Glutamatergic neuron (in vitro differentiated cells): ENCODE results near the gene TRPC3. TPM values are rescaled to one million over a fixed set of nuclear protein-coding genes. Genes with fewer than 3 reads are reported as not detected.

Source experiments
- DNase-seq: peaks from one replicate; pipeline ENCODE4 v3.0.0; 2022
- H3K27ac Mint-ChIP-seq: one replicate; pipeline ENCODE4 v1.8.0; 2020; ENCODE audit warnings: mild to moderate bottlenecking, mixed read lengths, inconsistent platforms; ENCODE audit not compliant: unreplicated experiment
- H3K27me3 Mint-ChIP-seq: one replicate; pipeline ENCODE4 v1.8.0; 2020; ENCODE audit warnings: mild to moderate bottlenecking, moderate library complexity, mixed read lengths, inconsistent platforms; ENCODE audit not compliant: unreplicated experiment
- H3K36me3 Mint-ChIP-seq: one replicate; pipeline ENCODE4 v1.8.0; 2020; ENCODE audit warnings: mild to moderate bottlenecking, mixed read lengths, inconsistent platforms; ENCODE audit not compliant: unreplicated experiment
- H3K4me1 Mint-ChIP-seq: one replicate; pipeline ENCODE4 v1.8.0; 2020; ENCODE audit warnings: mild to moderate bottlenecking, low read depth, mixed read lengths, inconsistent platforms; ENCODE audit not compliant: unreplicated experiment
- H3K4me3 Mint-ChIP-seq: one replicate; pipeline ENCODE4 v1.8.0; 2020; ENCODE audit warnings: mild to moderate bottlenecking, mixed read lengths, inconsistent platforms; ENCODE audit not compliant: unreplicated experiment
- H3K9me3 Mint-ChIP-seq: one replicate; pipeline ENCODE4 v1.8.0; 2020; ENCODE audit warnings: mild to moderate bottlenecking, moderate library complexity, mixed read lengths, inconsistent platforms; ENCODE audit not compliant: unreplicated experiment
- CTCF ChIP-seq: fragments of 200-600 bp; sonication (generic); IDR thresholded peaks from one replicate; pipeline ENCODE4 v1.5.0; 2021; ENCODE audit not compliant: partially characterized antibody, unreplicated experiment
- total RNA-seq: library from RNA; stranded (reverse); fragmentation: NEBNext Ultra II Directional; extraction: Animal tissue kit (Norgen Biotek cat#: 25700); gene quantifications from one replicate; pipeline ENCODE4 v1.2.1, GENCODE V29; 2021; ENCODE audit not compliant: unreplicated experiment

The TRPC3 gene
- total RNA-seq, 1 donor from 2014 or later = 0.66 TPM

- Mint-ChIP-seq H3K36me3 (no peaks in the 10 kb centered on the region), H3K27me3 (no peaks in the 10 kb centered on the region), H3K4me3 (no peak overlapping the region), H3K27ac (no peak overlapping the region), H3K9me3 (no peaks in the 10 kb centered on the region), H3K4me1 (no peaks in the 10 kb centered on the region)
- no peak for DNase-seq
- no peak for TF ChIP-seq CTCF
Observed at GRCh38 chr4:121846662-121847061, 105.2 kb downstream of the TRPC3 start.

GRCh38 chr4:121842862-121843261, 109.0 kb downstream of the TRPC3 start:
- peaks cover 4% of the 10 kb centered on the region for H3K36me3 Mint-ChIP-seq
- TF ChIP-seq CTCF = no peak
- no peaks in the 10 kb centered on the region for H3K9me3 Mint-ChIP-seq

GRCh38 chr4:121838136-121838535, 113.7 kb downstream of the TRPC3 start:
- Mint-ChIP-seq H3K27me3 (no peaks in the 10 kb centered on the region), H3K9me3 (no peaks in the 10 kb centered on the region), H3K36me3 (peaks cover 4% of the 10 kb centered on the region), H3K4me3 (no peak overlapping the region), H3K4me1 (no peaks in the 10 kb centered on the region), H3K27ac (no peak overlapping the region)
- no peak for DNase-seq
- no peak for TF ChIP-seq CTCF

More at GRCh38 chr4:121842862-121843261, 109.0 kb downstream of the TRPC3 start:
- Mint-ChIP-seq H3K4me3 (no peak overlapping the region), H3K27ac (no peak overlapping the region), H3K4me1 (no peaks in the 10 kb centered on the region), H3K27me3 (no peaks in the 10 kb centered on the region)
- DNase-seq = no peak

- H3K27ac Mint-ChIP-seq = no peak overlapping the region
- no peak overlapping the region for H3K4me3 Mint-ChIP-seq
- H3K27me3 Mint-ChIP-seq = no peaks in the 10 kb centered on the region
- H3K9me3 Mint-ChIP-seq = no peaks in the 10 kb centered on the region
- no peaks in the 10 kb centered on the region for H3K4me1 Mint-ChIP-seq
- no peak for DNase-seq
- TF ChIP-seq CTCF = no peak
- no peaks in the 10 kb centered on the region for H3K36me3 Mint-ChIP-seq
Observed at GRCh38 chr4:121829511-121829910, 122.3 kb downstream of the TRPC3 start.

Other genes with a start within 250 kb of the TRPC3 start
- gene SMIM43, start 186.9 kb downstream of the TRPC3 start, total RNA-seq = not detected
- gene EXOSC9, start 150.7 kb downstream of the TRPC3 start, total RNA-seq = 25.4 TPM
- 8.9 TPM for gene CCNA2, start 128.2 kb downstream of the TRPC3 start, total RNA-seq
- 49.8 TPM for gene BBS7, start 81.6 kb downstream of the TRPC3 start, total RNA-seq
- gene BLTP1, start 200.3 kb upstream of the TRPC3 start, total RNA-seq = 65.7 TPM